ENCODE measurements around the gene SECISBP2L.
A peak's percentile ranks its signal among the peaks of the same experiment; 100 is the strongest.

Gene SECISBP2L

GRCh38 chr15:49062900-49063299, 16.7 kb upstream of the SECISBP2L start:
- no peak for DNase-seq
- in situ Hi-C loops (cut with MboI; ENCODE audit: low pct_unique_long_range_greater_than_20kb, low sequenced_read_pairs) = no loop called here

DNA sequence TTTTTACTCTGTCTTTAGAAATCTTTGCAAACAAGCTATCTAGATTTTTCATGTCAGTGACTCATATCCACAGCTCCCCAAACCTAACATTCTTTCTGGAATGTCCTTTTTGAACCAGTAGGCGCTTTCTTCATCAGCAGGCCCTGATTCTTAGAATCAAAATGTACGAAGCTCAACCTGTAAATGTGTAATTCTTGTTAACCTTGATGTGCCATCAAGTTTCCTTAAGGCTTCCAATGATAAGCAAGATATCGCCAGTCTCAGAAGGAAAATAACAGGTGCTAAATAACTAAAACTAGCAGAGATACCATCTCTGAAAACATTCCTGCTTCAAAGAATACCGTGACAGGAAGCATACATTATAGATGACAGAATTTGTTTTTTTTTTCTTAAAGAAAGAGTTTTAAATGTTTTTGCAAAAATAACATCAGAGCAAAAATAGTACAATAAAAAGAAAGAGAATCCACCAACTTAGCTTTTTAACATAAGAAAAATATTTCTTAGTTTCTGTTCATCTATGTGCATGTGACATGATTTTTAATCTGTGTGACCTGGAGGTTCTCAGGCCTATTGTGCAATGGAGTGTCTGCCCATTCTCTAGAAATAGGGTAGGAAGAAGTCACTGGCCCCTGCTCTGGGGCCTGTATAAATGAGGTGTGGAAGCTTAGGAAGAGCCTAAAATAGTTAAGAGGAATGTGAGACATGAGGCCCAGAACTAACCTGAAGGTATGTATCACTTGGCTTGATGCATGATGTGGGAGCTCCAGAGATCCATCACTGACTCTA, 14.7 kb upstream of the SECISBP2L start:
- in situ Hi-C loops (cut with MboI; ENCODE audit: low pct_unique_long_range_greater_than_20kb, low sequenced_read_pairs) = no loop called here
- no peak for DNase-seq

GRCh38 chr15:49059491-49059890, 13.2 kb upstream of the SECISBP2L start:
- in situ Hi-C loops (cut with MboI; ENCODE audit: low pct_unique_long_range_greater_than_20kb, low sequenced_read_pairs) = no loop called here

DNA sequence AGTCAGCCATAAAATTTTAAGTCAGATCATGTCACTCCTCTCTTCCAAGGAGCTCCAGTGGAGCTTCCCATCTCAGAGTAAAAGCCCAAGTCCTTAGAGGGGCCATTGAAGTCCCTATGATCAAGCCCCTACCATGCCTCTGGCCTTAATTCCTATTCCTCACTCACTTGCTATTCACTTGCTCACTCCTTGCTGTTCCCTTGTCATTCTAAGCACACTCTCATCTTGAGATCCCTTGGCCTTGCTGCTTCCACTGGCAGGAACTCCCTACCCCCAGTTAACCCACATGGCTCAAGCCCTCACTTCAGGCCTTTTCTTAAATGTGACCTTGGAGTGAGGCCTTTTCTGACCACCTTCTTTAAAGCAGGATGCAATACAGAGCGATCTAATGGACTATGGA, 12.3 kb upstream of the SECISBP2L start:
- DNase-seq = no peak
- in situ Hi-C loops (cut with MboI; ENCODE audit: low pct_unique_long_range_greater_than_20kb, low sequenced_read_pairs) = no loop called here

More at GRCh38 chr15:49059491-49059890, 13.2 kb upstream of the SECISBP2L start:
- no peak for DNase-seq

GRCh38 chr15:49055630-49056029, 9.4 kb upstream of the SECISBP2L start:
- in situ Hi-C loops (cut with MboI; ENCODE audit: low pct_unique_long_range_greater_than_20kb, low sequenced_read_pairs) = no loop called here
- no peak for DNase-seq

DNA sequence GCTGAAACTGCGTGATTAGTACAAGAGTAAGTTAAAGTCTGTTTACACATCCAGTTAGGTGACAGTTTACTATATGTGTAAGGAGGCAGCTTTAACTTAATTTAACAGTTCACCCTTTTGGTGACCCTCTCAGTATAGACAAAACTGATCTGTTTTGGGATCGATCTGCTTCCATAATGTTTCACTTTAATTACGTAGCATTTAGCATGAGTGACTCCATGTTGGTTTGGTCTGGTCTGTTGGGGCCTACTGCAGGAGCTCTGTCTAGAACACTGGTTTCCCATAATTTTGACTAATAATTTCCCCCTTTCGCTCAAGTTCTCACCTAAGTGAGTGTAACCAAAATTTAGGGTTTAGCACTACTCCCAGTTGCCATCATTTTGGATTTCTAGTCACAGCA, 6.4 kb upstream of the SECISBP2L start:
- in situ Hi-C loops (cut with MboI; ENCODE audit: low pct_unique_long_range_greater_than_20kb, low sequenced_read_pairs) = no loop called here
- DNase-seq = no peak

GRCh38 chr15:49047456-49047855, 1.2 kb upstream of the SECISBP2L start:
- in situ Hi-C loops (cut with MboI; ENCODE audit: low pct_unique_long_range_greater_than_20kb, low sequenced_read_pairs) = no loop called here
- DNase-seq = no peak

GRCh38 chr15:49045751-49046219, 461 bp downstream of the SECISBP2L start:
- DNase-seq = peak; percentile 66
- in situ Hi-C loops (cut with MboI; ENCODE audit: low pct_unique_long_range_greater_than_20kb, low sequenced_read_pairs) = no loop called here

DNA sequence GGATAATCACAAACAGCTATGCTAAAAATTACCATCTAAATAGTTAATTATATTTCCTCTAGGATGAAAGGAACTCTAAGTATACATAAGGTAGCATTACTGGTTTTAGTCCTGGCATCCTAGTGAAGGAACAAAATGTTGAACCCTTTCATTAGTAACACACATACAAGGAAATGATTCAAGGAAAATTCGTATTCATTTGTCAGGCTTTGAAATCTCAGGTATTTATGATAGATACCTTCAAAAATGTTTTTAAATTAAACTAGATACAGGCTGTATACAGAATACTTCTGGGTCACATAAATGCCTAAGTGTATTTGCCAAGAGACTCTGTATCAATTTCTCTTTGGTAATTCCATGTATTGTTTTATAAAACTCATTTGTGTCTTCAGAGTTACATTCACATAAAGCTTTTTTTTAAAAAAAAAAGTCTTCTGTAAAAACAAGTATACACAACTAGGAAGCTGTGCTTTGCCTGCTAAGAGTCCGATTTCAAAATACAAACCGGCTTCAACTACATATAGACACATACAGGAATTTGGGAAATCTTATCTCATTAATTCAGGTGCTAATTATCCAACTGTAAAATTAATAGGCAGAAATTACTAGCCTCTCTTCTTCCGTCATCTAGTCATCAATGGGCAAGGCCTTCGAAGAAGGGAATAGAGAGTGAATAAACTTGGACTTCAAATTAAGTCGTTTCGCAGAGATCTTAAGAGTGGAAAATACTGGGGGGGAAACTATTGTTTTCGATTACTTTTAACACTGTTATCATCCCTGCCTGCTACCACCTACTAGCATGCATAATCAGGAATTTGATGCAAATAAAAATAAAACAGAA, 1.3 kb downstream of the SECISBP2L start:
- in situ Hi-C loops (cut with MboI; ENCODE audit: low pct_unique_long_range_greater_than_20kb, low sequenced_read_pairs) = no loop called here
- DNase-seq = peak; percentile 12

DNA sequence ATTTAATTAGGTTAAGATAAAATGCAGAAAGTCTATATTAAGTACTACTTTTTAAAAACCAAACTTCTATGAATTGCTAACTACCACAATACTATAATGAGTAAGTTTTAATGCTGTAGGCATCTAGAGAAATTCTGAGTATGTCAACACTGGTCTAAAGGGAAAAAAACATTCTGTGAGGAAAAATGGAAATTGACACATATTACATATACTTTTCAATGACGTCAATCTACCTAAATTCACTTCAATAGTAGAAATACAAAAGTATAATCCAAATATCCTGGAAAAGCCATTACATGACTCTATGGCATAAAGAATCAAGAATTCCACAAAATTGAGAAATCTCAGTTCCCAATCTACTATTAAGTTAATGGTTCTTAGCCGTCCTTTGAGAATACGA, 2.2 kb downstream of the SECISBP2L start:
- no peak for DNase-seq
- in situ Hi-C loops (cut with MboI; ENCODE audit: low pct_unique_long_range_greater_than_20kb, low sequenced_read_pairs) = no loop called here

GRCh38 chr15:49042165-49042564, 4.1 kb downstream of the SECISBP2L start:
- in situ Hi-C loops (cut with MboI; ENCODE audit: low pct_unique_long_range_greater_than_20kb, low sequenced_read_pairs) = no loop called here
- no peak for DNase-seq

DNA sequence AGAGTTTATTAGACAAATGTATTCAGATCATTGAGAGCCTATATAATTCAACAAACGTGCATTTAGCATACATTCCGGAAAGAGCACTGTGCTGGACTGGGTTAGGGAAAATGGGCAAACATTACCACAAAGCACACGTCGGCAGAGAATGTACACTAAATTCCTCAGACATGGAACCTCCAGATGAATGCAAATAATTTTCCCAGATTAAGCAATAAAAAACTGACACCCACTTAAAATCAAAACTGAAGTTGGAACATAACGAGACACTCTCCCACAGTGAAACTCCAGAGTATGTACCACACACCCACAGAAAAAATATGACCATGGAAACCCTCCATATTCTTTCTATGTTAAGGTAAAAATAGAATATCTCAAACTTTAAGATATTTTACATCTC, 4.8 kb downstream of the SECISBP2L start:
- in situ Hi-C loops (cut with MboI; ENCODE audit: low pct_unique_long_range_greater_than_20kb, low sequenced_read_pairs) = no loop called here
- DNase-seq = no peak

GRCh38 chr15:49040151-49040550, 6.1 kb downstream of the SECISBP2L start:
- in situ Hi-C loops (cut with MboI; ENCODE audit: low pct_unique_long_range_greater_than_20kb, low sequenced_read_pairs) = no loop called here
- no peak for DNase-seq

DNA sequence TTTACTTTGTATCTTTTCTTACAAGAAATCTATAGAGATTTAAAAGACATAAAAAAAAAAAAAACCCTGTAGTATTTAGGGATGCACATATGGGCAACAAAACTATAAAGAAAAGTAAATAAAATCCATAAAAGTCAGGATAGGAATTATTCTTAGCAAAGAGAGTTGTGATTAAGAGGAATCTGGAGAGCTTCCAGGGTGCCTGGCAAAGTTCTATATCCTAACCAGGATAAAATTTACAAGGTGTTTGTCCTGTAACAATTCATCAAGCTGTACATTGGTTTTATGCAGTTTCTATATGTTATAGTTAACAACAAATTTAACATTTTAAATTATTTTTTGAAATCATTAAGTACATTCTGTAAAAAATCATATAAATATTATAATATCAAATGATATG, 7.9 kb downstream of the SECISBP2L start:
- no peak for DNase-seq
- in situ Hi-C loops (cut with MboI; ENCODE audit: low pct_unique_long_range_greater_than_20kb, low sequenced_read_pairs) = no loop called here

GRCh38 chr15:49037546-49037940, 8.7 kb downstream of the SECISBP2L start:
- in situ Hi-C loops (cut with MboI; ENCODE audit: low pct_unique_long_range_greater_than_20kb, low sequenced_read_pairs) = no loop called here
- DNase-seq = no peak

- in situ Hi-C loops (cut with MboI; ENCODE audit: low pct_unique_long_range_greater_than_20kb, low sequenced_read_pairs) = no loop called here
- no peak for DNase-seq
These were observed 9.3 kb downstream of the SECISBP2L start for GRCh38 chr15:49036650-49037545.

GRCh38 chr15:49035825-49036224, 10.4 kb downstream of the SECISBP2L start:
- DNase-seq = no peak
- in situ Hi-C loops (cut with MboI; ENCODE audit: low pct_unique_long_range_greater_than_20kb, low sequenced_read_pairs) = no loop called here

GRCh38 chr15:49032601-49033145, 13.6 kb downstream of the SECISBP2L start:
- in situ Hi-C loops (cut with MboI; ENCODE audit: low pct_unique_long_range_greater_than_20kb, low sequenced_read_pairs) = no loop called here
- DNase-seq = no peak

GRCh38 chr15:49031804-49032203, 14.4 kb downstream of the SECISBP2L start:
- in situ Hi-C loops (cut with MboI; ENCODE audit: low pct_unique_long_range_greater_than_20kb, low sequenced_read_pairs) = no loop called here

More at GRCh38 chr15:49031804-49032203, 14.4 kb downstream of the SECISBP2L start:
- DNase-seq = no peak

All from KBM-7 (cell line).